ENCODE data around the gene BRD4.

The BRD4 gene

DNA sequence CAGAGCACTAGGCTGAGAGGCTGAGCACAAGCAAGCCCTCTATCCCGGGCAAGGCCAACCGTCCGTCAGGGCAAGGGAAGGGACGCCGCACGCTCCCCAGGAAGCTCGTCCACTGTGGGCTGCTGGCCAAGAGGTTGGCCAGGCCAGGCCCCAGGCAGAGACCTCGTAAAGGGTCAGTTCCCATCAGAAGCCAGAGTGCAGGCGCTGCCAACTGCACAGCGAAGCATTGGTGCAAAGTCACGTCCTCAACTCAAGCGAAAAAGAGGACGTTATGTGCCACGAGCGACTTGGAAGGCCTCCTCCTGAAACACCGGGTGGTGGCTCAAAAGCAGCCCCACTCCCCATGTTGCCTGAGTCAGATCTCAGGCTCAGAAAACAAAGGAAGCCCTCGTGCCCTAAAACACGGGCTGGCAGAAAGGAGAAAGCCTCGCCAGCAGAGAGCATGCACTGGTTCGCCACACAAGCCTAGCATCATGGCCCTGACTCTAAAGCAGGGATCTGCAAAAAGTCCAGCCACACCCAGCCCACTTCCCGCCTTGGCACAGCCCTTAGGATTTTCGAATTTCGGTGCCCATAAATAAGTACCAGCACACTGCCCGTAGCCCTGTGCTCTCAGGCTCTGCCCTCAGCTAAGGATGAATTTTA, 42.6 kb upstream of the BRD4 start:
- no peak for DNase-seq (ENCODE audit: low read depth)
- TF ChIP-seq, protein P1, sequence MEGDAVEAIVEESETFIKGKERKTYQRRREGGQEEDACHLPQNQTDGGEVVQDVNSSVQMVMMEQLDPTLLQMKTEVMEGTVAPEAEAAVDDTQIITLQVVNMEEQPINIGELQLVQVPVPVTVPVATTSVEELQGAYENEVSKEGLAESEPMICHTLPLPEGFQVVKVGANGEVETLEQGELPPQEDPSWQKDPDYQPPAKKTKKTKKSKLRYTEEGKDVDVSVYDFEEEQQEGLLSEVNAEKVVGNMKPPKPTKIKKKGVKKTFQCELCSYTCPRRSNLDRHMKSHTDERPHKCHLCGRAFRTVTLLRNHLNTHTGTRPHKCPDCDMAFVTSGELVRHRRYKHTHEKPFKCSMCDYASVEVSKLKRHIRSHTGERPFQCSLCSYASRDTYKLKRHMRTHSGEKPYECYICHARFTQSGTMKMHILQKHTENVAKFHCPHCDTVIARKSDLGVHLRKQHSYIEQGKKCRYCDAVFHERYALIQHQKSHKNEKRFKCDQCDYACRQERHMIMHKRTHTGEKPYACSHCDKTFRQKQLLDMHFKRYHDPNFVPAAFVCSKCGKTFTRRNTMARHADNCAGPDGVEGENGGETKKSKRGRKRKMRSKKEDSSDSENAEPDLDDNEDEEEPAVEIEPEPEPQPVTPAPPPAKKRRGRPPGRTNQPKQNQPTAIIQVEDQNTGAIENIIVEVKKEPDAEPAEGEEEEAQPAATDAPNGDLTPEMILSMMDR (conservative IDR thresholded peaks at IDR 0.05; ENCODE audit: control insufficient read depth, insufficient read depth, low read depth, low read length), result no peak
- no peak overlapping the region for H3K4me3 ChIP-seq (ENCODE audit: control insufficient read depth, low read depth, low read length)

DNA sequence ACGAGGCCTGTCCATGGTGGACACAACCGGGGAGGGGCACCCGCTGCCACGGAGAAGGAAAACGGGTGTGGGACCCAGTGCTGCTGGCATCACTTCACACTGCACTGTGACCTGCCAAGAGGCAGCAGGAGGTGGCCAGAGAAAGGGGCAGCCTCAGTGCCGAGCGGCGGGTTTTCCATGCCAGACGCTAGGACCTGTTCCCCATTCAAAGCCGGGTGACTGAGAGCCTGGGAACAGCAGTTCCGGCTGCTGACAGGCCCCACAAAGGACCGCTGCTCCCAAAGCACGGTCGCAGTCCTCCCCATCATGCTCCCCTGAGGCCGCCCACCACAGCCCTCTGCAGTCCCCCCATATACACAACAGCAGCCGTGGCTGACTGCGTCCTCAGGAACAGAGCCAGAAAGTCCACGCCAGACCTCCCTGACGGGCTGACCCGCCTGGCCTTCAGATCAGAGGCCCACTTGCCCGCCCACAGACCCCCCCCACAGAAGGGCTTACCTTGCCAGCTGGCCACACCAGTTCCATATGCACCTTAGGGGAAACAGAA, 41.8 kb upstream of the BRD4 start:
- no peak for DNase-seq (ENCODE audit: low read depth)
- TF ChIP-seq, protein P1 (conservative IDR thresholded peaks at IDR 0.05; ENCODE audit: control insufficient read depth, insufficient read depth, low read depth, low read length), result no peak
- no peak overlapping the region for H3K4me3 ChIP-seq (ENCODE audit: control insufficient read depth, low read depth, low read length)

DNA sequence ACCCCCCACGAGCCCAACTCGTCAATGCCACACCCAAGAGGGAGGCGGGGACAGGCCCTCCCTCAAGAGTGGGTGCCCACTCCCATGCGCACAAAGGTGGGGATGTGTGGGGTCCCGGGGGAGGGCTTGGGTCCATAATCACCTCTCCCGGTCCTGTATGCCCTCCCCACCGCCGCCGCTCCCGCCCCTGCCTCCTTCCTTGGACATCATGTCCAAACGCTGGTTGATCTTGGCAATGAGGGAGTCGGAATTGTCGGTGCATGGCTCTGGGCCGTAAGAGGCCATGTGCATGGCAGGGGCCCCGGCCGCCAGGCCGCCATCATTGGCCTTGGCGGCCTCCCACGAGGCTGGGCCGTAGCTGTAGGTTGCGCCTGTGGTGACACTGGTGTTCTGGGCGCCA, 41.3 kb upstream of the BRD4 start:
- DNase-seq (ENCODE audit: low read depth), result no peak
- no peak overlapping the region for H3K4me3 ChIP-seq (ENCODE audit: control insufficient read depth, low read depth, low read length)
- TF ChIP-seq, protein P1 (conservative IDR thresholded peaks at IDR 0.05; ENCODE audit: control insufficient read depth, insufficient read depth, low read depth, low read length), result no peak

DNA sequence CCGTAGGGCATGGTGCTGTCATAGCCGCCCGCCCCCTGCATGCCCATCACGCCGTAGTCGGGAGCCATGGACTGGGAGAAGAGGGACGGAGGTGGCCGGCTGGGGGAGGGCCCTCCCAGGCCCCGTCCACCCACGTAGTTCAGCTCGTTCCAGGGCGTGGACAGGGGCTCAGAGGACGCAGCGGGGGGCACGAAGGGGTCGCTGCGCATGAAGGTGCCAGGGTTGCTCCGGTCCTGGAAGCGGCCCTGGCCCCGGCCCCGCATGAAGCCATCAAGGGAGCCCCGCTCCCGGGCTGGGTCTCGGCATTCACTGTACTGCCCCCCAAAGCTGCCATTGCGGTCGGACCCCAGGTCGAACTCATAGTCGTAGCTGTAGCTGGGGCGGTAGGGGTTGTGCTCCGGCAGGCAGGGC, 40.6 kb upstream of the BRD4 start:
- DNase-seq (ENCODE audit: low read depth), result no peak
- no peak overlapping the region for H3K4me3 ChIP-seq (ENCODE audit: control insufficient read depth, low read depth, low read length)
- TF ChIP-seq, protein P1 (conservative IDR thresholded peaks at IDR 0.05; ENCODE audit: control insufficient read depth, insufficient read depth, low read depth, low read length), result no peak

DNA sequence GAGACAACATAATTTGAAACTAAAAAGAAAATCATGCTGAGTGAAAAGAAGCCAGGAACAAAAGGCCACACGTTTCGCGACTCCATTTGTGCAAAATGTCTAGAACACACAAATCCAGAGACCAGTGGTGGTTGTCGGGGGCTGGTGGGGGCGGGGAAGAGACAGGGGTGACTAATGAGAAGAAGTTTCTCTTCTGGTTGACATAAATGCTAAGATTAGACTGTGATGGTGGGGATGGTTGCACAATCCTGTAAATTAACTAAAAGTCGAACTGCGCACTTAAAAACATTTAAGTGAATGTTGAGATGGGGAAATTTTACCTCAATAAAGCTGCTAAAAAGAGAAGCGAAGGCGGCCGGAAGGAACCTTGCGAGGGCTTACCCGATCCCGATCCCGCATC, 40.1 kb upstream of the BRD4 start:
- TF ChIP-seq, protein P1 (conservative IDR thresholded peaks at IDR 0.05; ENCODE audit: control insufficient read depth, insufficient read depth, low read depth, low read length), result no peak
- no peak overlapping the region for H3K4me3 ChIP-seq (ENCODE audit: control insufficient read depth, low read depth, low read length)
- no peak for DNase-seq (ENCODE audit: low read depth)

DNA sequence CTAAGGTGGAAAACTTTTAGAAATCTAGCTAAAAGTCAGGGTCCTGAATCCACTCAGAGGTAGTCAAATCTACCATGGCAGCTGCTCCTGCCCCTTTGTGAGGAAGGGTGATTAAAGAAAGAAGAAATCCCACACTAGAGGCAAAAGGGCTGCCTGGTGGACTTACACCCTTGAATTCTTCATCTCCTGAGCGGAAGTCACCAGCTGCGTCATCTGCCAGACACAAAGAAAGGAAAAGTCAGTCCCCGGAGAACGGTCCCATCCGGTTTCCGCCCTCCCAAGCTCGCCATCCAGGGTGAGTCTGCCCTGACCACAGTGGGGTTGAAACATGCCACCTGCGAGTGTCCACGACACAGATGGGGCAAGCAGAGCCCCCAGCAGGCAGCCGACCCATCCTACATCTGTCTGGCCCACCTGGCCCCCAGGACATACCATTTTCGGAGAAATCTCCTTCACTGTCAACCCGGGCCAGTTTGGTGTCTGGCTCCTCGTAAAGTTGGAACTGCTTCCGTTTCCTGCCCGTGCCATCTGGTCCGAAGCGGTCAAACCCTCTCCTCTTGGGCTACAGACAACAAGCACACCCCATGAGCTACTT, 39.5 kb upstream of the BRD4 start:
- DNase-seq (ENCODE audit: low read depth), result no peak
- no peak overlapping the region for H3K4me3 ChIP-seq (ENCODE audit: control insufficient read depth, low read depth, low read length)
- TF ChIP-seq, protein P1 (conservative IDR thresholded peaks at IDR 0.05; ENCODE audit: control insufficient read depth, insufficient read depth, low read depth, low read length), result no peak

All from fibroblast of mammary gland (primary cell).